Fibroblast of gingiva (primary cell): ENCODE data around the gene CA11.
A peak's percentile ranks its signal among the peaks of the same experiment; 100 is the strongest.
"Not testable (repeated sequence)": the region's sequence is repeated elsewhere in the genome, so short reads cannot be mapped to it uniquely, and the experiment has no call there.

Source experiments
- DNase-seq: peaks from one replicate; pipeline ENCODE4 v3.0.0-alpha.2; 2011; ENCODE audit warnings: low read depth

CA11 gene

DNA sequence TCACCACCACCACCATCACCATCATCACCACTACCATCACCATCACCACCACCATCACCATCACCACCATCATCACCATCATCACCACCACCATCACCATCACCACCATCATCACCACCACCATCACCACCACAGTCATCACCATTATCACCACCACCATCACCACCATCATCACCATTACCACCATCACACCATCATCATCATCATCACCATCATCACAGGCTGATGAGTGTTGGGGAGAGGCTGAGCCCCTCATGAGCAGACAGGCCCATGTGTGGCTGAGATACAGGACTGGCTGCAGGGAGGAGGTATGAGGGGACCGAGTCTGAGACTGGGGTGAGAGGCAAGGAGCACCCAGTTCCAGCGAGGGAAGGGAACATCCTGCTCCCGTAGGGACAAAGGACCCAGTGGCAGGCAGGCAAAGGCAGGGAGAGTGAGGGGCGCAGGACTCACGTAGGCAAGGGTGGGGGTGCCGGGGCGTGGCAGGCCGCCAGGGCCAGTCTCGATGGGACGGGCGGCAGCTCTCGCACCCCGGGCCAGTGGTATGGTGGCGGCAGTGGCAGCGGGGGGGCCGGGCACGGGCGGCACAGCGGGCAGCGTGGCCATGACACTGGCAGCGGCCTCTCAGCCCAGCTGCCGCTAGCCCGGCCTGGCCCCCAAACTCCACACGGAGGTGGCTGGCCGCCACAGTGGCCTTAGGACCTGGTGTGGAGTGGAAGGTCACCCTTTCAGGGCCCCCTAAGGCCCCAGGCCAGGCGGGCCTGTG lies 24.1 kb upstream of the CA11 start:
- no peak for DNase-seq

- no peak for DNase-seq
These were observed 22.8 kb upstream of the CA11 start for GRCh38 chr19:48668761-48669160.

DNA sequence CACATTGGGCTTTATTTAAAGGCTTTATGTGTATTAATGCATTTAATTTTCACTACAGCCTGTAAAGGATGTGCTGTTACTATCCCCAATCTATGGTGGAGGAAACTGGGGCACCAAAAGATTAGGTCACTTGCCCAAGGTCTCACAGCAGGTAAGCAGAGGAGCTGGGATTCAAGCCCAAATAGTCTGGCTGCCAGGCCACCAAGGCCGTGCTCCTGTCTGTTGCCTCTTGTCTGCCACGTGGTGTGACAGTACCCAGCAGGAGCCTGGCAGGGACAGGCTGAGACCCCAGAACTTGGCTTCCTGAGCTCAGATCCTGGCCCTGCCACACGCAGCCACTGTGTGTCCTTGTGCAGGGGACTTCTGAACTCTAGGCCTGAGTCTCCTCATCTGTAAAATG lies 22.3 kb upstream of the CA11 start:
- DNase-seq: no peak

- DNase-seq: no peak
These were observed 19.8 kb upstream of the CA11 start for GRCh38 chr19:48665786-48666185.

GRCh38 chr19:48664476-48664875 lies 18.5 kb upstream of the CA11 start:
- no peak for DNase-seq

- DNase-seq: no peak
These were observed 17.7 kb upstream of the CA11 start for GRCh38 chr19:48663667-48664066.

- no peak for DNase-seq
These were observed 15.7 kb upstream of the CA11 start for GRCh38 chr19:48661711-48662090.

GRCh38 chr19:48660852-48661710 lies 15.1 kb upstream of the CA11 start:
- peak; percentile 78 for DNase-seq

DNA sequence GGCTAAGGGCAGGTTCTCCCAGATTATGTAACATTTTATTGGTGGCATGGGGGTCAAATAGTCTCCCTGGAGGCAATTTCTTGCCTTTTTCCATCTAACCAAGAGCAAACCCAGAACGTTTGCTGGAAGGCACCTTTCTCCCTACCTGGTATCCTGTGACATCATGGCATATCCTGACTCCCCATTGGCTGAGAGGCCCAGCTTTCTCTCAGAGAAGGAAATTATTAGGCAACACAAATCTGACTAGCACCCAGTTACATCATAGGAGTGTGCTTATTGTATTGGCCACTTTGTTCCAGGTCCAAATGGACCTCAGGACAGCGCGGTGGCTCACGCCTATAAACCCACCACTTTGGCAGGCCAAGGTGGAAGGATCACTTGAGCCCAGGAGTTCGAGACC lies 13.8 kb upstream of the CA11 start:
- DNase-seq: no peak

GRCh38 chr19:48658483-48658882 lies 12.5 kb upstream of the CA11 start:
- DNase-seq: no peak

DNA sequence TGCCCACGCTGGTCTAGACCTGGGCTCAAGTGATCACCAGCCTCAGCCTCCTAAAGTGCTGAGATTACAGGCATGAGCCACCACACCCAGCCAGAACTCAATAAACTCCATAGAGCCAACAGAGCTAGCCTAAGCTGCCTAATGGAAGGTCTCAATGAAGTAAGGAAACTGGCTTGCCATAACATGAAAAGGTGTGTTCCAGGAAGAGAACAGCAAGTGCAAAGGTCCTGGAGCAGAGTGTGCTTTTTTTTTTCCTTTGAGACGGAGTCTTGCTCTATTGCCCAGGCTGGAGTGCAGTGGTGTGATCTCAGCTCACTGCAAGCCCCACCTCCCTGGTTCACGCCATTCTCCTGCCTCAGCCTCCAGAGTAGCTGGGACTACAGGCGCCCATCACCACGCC lies 11.8 kb upstream of the CA11 start:
- not testable (repeated sequence) for DNase-seq

GRCh38 chr19:48656840-48657474 lies 11.0 kb upstream of the CA11 start:
- peak; percentile 84 for DNase-seq

GRCh38 chr19:48654299-48655059 lies 8.5 kb upstream of the CA11 start:
- DNase-seq: no peak

- DNase-seq: no peak
These were observed 5.7 kb upstream of the CA11 start for GRCh38 chr19:48651683-48652048.

- no peak for DNase-seq
These were observed 5.1 kb upstream of the CA11 start for GRCh38 chr19:48650974-48651682.

DNA sequence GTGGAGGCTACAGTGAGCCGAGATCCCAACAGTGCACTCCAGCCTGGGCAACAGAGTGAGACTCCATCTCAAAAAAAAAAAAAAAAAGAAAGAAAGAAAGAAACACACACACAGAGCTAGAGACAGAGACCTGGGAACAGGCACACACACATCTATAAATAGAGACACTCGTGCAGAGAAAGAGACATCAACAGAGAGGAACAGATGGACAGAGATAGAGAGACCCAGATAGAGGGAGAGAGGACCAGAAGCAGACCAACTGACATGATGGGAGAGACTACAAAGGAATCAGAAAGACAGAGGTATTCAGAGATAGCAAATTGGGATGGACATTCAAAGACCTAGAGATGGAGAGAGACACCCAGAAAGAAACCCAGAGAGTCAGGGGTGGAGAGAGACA lies 2.1 kb upstream of the CA11 start:
- no peak for DNase-seq

- DNase-seq: no peak
These were observed 782 bp upstream of the CA11 start for GRCh38 chr19:48646722-48647216.

- DNase-seq: no peak
These were observed 377 bp downstream of the CA11 start for GRCh38 chr19:48645620-48646000.

DNA sequence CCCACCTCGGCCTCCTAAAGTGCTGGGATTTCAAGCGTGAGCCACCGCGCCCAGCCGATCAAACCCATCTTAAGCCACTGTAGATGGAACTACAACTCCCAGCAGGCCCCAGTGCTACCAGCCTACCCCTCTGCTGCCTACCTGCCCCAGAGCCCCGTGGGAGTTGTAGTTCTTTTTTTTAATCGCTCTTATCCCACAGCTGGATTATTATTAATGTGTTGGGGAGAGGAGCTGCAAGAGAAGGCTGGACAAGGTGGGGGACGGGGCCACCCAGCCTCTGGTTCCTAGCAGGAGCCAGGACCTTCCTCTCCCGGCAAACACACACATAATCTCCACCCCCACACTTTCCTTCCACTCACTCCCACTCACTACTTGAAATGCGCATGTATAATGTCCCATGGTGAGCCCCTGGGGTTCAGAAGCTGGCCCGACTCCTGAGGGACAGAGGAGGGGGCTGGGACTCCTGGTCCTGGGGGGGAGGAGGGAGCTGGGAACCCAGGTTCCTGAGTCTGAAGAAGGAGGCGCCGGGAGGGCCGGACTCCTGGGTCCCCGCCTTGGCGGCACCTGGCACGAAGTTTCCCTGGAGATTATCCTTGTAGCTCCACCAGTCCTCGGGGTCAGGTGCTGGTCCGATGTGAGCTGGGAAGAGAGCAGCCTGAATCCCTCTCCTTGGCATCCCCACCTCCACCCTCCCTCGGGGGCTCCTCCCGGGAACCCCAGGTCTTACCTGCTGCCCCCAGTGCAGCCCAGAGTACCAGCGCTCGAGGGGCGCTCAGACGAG lies 958 bp downstream of the CA11 start:
- DNase-seq: peak; percentile 60

- DNase-seq: no peak
These were observed 1.6 kb downstream of the CA11 start for GRCh38 chr19:48644355-48644754.

GRCh38 chr19:48642862-48643261 lies 3.1 kb downstream of the CA11 start:
- DNase-seq: no peak
